Colonic mucosa (tissue), 4 donors: ENCODE measurements around the gene EFTUD2. TPM values are rescaled to one million over a fixed set of nuclear protein-coding genes. Genes with fewer than 3 reads are reported as not detected.

Source experiments
- DNase-seq: peaks from one replicate; pipeline ENCODE4 v3.0.0-alpha.2; 2020
- H3K27ac ChIP-seq: fragments of 200-600 bp; one replicate; pipeline ENCODE4 v1.8.0; 2021
- H3K27me3 ChIP-seq: fragments of 200-600 bp; one replicate; pipeline ENCODE4 v1.8.0; 2021
- H3K36me3 ChIP-seq: fragments of 200-600 bp; one replicate; pipeline ENCODE4 v1.8.0; 2021
- H3K4me1 ChIP-seq: fragments of 200-600 bp; one replicate; pipeline ENCODE4 v1.8.0; 2021; ENCODE audit warnings: mild to moderate bottlenecking
- H3K4me3 ChIP-seq: fragments of 200-600 bp; one replicate; pipeline ENCODE4 v1.8.0; 2021
- H3K9ac ChIP-seq, 2 donors: one replicate each; pipeline ENCODE4 v1.7.0; 2013; ENCODE audit warnings: control low read depth in 2 of 2, low read depth in 2 of 2, low read length in 2 of 2
- H3K9me3 ChIP-seq: fragments of 200-600 bp; one replicate; pipeline ENCODE4 v1.8.0; 2021
- intact Hi-C: fragments of 100-400 bp; cut with DNase I; formaldehyde crosslinking; loops from one replicate; pipeline ENCODE4 v1.14.1; 2022
- total RNA-seq, 2 donors: library from RNA; stranded (reverse); fragmentation: NEBNext Ultra II Directional in 1 of 2; extraction: Animal tissue kit (Norgen Biotek cat#: 25700) in 1 of 2; gene quantifications; one replicate each; pipeline ENCODE4 v1.2.1, GENCODE V29; 2021
- TF ChIP-seq, protein P1 (sequence below): fragments of 200-600 bp; IDR thresholded peaks from one replicate; pipeline ENCODE4 v1.8.0; 2022; ENCODE audit warnings: antibody characterized with exemption, mild to moderate bottlenecking
- donor health status: healthy.
- donor health status: DM: no; HTN: no; CAD: no.
- donor health status: DM: no; HTN: no; CAD: no.

EFTUD2 gene
- total RNA-seq, 2 donors from 2014 or later = 74.8 to 109 TPM

DNA sequence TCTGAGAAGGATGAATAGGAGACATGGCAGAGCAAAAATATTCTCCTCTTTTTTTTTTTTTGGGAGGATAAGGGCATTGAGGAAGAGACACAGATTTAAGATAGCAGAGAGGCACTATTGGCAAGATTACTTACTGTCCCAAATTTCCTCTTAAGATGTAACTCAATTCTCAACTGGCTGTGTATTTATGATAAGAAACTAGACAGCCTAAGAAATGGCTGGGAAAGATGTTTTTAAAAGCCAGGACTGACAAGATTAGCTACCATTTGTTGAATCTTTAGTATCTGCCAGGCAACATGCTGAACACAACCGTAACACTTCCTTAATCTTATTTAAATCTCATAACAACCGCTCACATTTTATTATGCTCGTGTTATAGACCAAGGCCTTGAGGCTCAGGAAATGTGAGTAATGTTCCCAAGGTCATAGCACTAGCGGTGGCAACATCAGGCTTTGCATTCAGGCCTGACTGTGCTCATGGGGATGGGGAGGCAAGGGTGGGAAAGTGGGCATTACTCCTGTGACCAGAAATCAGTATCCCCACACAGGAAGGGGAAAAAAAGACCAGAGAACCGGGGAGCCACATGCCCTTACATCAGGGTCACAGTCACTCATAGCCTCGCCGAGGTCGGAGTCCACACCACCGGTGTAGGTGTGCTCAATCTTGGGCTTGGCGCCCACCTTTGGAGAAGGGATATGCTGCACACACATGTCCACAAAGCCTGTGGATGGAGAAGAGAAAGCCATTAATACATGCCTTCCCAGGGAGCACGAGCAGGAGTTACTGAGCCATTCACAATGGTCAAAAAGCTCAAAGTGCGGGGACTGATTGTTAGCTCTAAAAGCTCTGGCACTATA lies 36.0 kb downstream of the EFTUD2 start:
- Histone ChIP-seq H3K4me3 (no peak overlapping the region), H3K9ac (no peak overlapping the region), H3K27me3 (no peaks in the 10 kb centered on the region), H3K4me1 (no peaks in the 10 kb centered on the region), H3K27ac (no peak overlapping the region), H3K36me3 (peaks cover 20% of the 10 kb centered on the region), H3K9me3 (no peaks in the 10 kb centered on the region)
- DNase-seq = no peak
- TF ChIP-seq, protein P1, sequence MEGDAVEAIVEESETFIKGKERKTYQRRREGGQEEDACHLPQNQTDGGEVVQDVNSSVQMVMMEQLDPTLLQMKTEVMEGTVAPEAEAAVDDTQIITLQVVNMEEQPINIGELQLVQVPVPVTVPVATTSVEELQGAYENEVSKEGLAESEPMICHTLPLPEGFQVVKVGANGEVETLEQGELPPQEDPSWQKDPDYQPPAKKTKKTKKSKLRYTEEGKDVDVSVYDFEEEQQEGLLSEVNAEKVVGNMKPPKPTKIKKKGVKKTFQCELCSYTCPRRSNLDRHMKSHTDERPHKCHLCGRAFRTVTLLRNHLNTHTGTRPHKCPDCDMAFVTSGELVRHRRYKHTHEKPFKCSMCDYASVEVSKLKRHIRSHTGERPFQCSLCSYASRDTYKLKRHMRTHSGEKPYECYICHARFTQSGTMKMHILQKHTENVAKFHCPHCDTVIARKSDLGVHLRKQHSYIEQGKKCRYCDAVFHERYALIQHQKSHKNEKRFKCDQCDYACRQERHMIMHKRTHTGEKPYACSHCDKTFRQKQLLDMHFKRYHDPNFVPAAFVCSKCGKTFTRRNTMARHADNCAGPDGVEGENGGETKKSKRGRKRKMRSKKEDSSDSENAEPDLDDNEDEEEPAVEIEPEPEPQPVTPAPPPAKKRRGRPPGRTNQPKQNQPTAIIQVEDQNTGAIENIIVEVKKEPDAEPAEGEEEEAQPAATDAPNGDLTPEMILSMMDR = no peak
- intact Hi-C loops = loop anchor here (10.0 kb wide), 1 partner anchor 328 kb away; no protein-coding TSS in a partner anchor

DNA sequence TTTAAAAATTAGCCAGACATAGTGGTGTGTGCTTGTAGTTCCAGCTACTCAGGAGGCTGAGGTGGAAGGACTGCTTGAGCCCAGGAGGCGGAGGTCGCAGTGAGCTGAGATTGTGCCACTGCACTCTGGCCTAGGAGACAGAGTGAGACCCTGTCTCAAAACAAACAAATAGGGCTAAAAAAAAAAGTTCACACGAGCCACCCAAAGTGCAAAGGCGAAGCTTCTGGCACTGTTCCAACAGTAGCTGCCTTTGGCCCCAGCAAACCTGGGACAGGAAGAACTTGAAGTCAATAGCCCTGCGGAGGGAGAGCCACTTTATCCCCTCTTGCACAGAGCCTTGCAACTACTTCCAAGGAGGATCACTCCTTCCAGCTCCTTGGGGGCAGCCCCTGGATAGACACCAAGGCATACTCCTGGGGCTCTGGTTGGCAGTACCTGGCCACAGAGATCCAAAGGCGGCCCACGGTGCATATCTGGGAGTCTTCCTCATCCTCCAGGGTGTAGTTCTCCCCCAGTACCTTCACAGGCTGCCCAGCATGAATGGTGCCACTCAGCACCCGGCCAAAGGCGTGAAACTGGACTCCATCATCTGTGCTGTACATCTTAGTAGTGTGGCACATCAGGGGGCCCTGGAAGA lies 36.8 kb downstream of the EFTUD2 start:
- intact Hi-C loops = loop anchor here (10.0 kb wide), 1 partner anchor 328 kb away; no protein-coding TSS in a partner anchor
- no peak overlapping the region for H3K9ac ChIP-seq
- H3K36me3 ChIP-seq = peaks cover 24% of the 10 kb centered on the region
- H3K9me3 ChIP-seq = no peaks in the 10 kb centered on the region
- H3K4me1 ChIP-seq = no peaks in the 10 kb centered on the region
- no peak overlapping the region for H3K27ac ChIP-seq
- DNase-seq = no peak
- TF ChIP-seq, protein P1 = no peak
- no peaks in the 10 kb centered on the region for H3K27me3 ChIP-seq
- H3K4me3 ChIP-seq = no peak overlapping the region

DNA sequence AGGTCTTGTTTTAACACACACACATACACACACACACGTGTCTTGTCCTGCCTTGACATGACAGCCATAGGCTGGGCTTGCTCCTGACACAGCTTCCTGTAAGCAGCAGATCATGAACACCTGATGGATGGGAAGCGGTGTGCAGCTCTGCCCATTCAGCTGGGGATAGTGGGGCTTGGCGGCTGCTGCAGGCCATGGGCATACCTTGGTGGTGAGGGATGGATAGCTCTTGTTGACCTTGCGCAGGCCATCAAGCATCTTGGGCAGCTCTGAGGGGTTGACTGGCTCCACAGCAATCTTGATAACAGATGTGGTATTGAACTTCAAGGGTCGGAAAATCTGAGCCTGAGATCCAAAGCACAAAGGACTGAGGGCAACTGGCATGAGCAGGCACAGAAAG lies 39.5 kb downstream of the EFTUD2 start:
- H3K9ac ChIP-seq = no peak overlapping the region
- DNase-seq = no peak
- TF ChIP-seq, protein P1 = no peak
- H3K27ac ChIP-seq = no peak overlapping the region
- H3K4me1 ChIP-seq = no peaks in the 10 kb centered on the region
- no peaks in the 10 kb centered on the region for H3K27me3 ChIP-seq
- intact Hi-C loops = loop anchor here (10.0 kb wide), 1 partner anchor 325 kb away; no protein-coding TSS in a partner anchor
- H3K9me3 ChIP-seq = no peaks in the 10 kb centered on the region
- peaks cover 26% of the 10 kb centered on the region for H3K36me3 ChIP-seq
- no peak overlapping the region for H3K4me3 ChIP-seq

DNA sequence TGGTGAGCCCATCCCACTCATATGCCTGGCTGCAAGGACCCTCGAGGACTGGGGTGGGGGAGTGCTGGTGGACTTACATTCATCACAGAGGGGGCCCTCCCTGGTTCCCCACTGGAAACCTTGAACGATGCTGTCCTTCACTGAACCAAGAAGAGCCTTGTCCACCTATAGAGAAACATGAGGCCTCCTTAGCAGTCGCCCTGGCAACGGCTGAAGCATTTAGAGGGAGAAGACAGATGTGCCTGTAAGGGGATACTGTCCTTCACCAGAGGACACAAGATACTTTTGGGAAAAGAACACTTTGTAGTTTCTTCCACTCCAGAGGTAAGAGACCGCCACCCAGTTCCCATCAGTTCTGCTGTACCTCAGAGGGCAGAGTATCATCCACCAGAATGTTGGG lies 45.1 kb downstream of the EFTUD2 start:
- Histone ChIP-seq H3K9ac (no peak overlapping the region), H3K27me3 (no peaks in the 10 kb centered on the region), H3K9me3 (no peaks in the 10 kb centered on the region), H3K4me3 (no peak overlapping the region), H3K36me3 (peaks cover 8% of the 10 kb centered on the region), H3K4me1 (no peaks in the 10 kb centered on the region), H3K27ac (no peak overlapping the region)
- intact Hi-C loops = no loop called here
- DNase-seq = no peak
- TF ChIP-seq, protein P1 = no peak

DNA sequence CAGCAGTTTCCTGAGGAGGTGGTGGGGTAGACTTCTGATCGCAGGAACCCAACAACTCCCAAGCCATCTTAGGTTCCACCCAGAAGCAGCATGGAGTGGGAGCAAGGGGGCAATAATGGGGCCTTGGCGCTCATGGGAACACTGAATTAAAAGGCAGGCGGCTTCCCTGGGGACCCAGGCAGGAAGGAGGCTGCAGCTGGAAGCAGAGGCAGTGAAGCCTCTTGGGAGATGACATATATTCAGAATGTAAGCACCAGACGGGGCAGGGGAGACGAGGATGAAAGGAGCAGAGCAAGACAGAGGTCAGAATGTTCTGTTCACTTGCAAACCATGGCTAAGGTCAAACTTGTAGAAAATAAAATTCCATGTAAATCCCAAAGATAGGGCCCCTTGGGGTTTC lies 48.6 kb downstream of the EFTUD2 start:
- Histone ChIP-seq H3K27me3 (no peaks in the 10 kb centered on the region), H3K4me1 (no peaks in the 10 kb centered on the region), H3K4me3 (no peak overlapping the region), H3K9me3 (no peaks in the 10 kb centered on the region), H3K9ac (no peak overlapping the region), H3K27ac (no peak overlapping the region), H3K36me3 (peaks cover 3% of the 10 kb centered on the region)
- TF ChIP-seq, protein P1 = no peak
- DNase-seq = no peak
- intact Hi-C loops = no loop called here
